HCT116 (cell line): ENCODE results near the gene SUGT1.

Experiments
- ATF3 ChIP-seq: IDR thresholded peaks from 2 replicates; pipeline ENCODE4 v1.6.1; 2012
- CBX3 ChIP-seq: IDR thresholded peaks from 2 replicates; pipeline ENCODE4 v1.6.1; 2012; ENCODE audit warnings: low read depth
- CEBPB ChIP-seq: IDR thresholded peaks from 2 replicates; pipeline ENCODE4 v1.6.1; 2012; ENCODE audit warnings: low read depth
- CTCF ChIP-seq, 3 experiments: fragments of 200-600 bp in 1 of 3; sonication (generic) in 1 of 3; IDR thresholded peaks in 2 of 3; conservative IDR thresholded peaks in 1 of 3; 2 replicates each; pipeline ENCODE4 v1.5.1; 2012 to 2017; ENCODE audit warnings: low read depth in 2 of 3, low read length in 2 of 3, antibody characterized with exemption in 1 of 3, borderline replicate concordance in 1 of 3, control low read depth in 1 of 3, mild to moderate bottlenecking in 1 of 3, mixed read lengths in 1 of 3, mixed run types in 1 of 3, moderate library complexity in 1 of 3; ENCODE audit not compliant: insufficient read depth in 1 of 3
- ELF1 ChIP-seq: IDR thresholded peaks from 2 replicates; pipeline ENCODE4 v1.6.1; 2012; ENCODE audit warnings: low read depth, borderline replicate concordance
- EZH2 ChIP-seq: fragments of 200-600 bp; sonication (generic); IDR thresholded peaks from 2 replicates; pipeline ENCODE4 v1.6.1; 2017; ENCODE audit warnings: antibody characterized with exemption, mixed run types
- JUND ChIP-seq: IDR thresholded peaks from 2 replicates; pipeline ENCODE4 v1.6.1; 2012
- POLR2A ChIP-seq: IDR thresholded peaks from 2 replicates; pipeline ENCODE4 v1.7.0; 2011; ENCODE audit warnings: borderline replicate concordance; ENCODE audit not compliant: insufficient read depth, insufficient read length; ENCODE audit errors: extremely low read depth
- SP1 ChIP-seq: IDR thresholded peaks from 2 replicates; pipeline ENCODE4 v1.6.1; 2012; ENCODE audit warnings: low read depth
- SRF ChIP-seq: IDR thresholded peaks from 2 replicates; pipeline ENCODE4 v1.6.1; 2012; ENCODE audit warnings: low read depth
- TCF7L2 ChIP-seq: IDR thresholded peaks from 2 replicates; pipeline ENCODE4 v1.7.0; 2011; ENCODE audit warnings: borderline replicate concordance, inconsistent platforms; ENCODE audit not compliant: insufficient read depth, insufficient read length; ENCODE audit errors: extremely low read depth
- ZFX ChIP-seq: fragments of 450-650 bp; IDR thresholded peaks from 2 replicates; pipeline ENCODE4 v1.6.1; 2017
- TF ChIP-seq, protein P1 (sequence below): IDR thresholded peaks from 2 replicates; pipeline ENCODE4 v1.6.1; 2012; ENCODE audit warnings: low read depth
- TF ChIP-seq, protein P2 (sequence below): IDR thresholded peaks from 2 replicates; pipeline ENCODE4 v1.6.1; 2012

GRCh38 chr13:52737965-52738364, 85.3 kb downstream of the SUGT1 start:
- TF ChIP-seq CTCF (IDR thresholded peaks at IDR 0.05 in 2 of 3, conservative IDR thresholded peaks at IDR 0.05 in 1 of 3; ENCODE audit: borderline replicate concordance in 1 of 3, insufficient read depth in 1 of 3, low read depth in 2 of 3, low read length in 2 of 3) (no peak), POLR2A (no peak), JUND (no peak), ZFX (no peak), EZH2 (no peak), CBX3 (no peak), CEBPB (no peak), ELF1 (no peak), SRF (no peak), TCF7L2 (no peak), ATF3 (no peak), SP1 (no peak)
- TF ChIP-seq, protein P1, sequence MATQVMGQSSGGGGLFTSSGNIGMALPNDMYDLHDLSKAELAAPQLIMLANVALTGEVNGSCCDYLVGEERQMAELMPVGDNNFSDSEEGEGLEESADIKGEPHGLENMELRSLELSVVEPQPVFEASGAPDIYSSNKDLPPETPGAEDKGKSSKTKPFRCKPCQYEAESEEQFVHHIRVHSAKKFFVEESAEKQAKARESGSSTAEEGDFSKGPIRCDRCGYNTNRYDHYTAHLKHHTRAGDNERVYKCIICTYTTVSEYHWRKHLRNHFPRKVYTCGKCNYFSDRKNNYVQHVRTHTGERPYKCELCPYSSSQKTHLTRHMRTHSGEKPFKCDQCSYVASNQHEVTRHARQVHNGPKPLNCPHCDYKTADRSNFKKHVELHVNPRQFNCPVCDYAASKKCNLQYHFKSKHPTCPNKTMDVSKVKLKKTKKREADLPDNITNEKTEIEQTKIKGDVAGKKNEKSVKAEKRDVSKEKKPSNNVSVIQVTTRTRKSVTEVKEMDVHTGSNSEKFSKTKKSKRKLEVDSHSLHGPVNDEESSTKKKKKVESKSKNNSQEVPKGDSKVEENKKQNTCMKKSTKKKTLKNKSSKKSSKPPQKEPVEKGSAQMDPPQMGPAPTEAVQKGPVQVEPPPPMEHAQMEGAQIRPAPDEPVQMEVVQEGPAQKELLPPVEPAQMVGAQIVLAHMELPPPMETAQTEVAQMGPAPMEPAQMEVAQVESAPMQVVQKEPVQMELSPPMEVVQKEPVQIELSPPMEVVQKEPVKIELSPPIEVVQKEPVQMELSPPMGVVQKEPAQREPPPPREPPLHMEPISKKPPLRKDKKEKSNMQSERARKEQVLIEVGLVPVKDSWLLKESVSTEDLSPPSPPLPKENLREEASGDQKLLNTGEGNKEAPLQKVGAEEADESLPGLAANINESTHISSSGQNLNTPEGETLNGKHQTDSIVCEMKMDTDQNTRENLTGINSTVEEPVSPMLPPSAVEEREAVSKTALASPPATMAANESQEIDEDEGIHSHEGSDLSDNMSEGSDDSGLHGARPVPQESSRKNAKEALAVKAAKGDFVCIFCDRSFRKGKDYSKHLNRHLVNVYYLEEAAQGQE: no peak
- TF ChIP-seq, protein P2, sequence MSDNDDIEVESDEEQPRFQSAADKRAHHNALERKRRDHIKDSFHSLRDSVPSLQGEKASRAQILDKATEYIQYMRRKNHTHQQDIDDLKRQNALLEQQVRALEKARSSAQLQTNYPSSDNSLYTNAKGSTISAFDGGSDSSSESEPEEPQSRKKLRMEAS: no peak
